Activated naive CD4-positive, alpha-beta T cell treated with anti-CD3 and anti-CD28 coated beads for 36 hours (primary cell): Measurements from ENCODE around the gene YIPF5. TPM values are rescaled to one million over a fixed set of nuclear protein-coding genes. Genes with fewer than 3 reads are reported as not detected.

Experiments used
- CTCF ChIA-PET: fragments of 350-600 bp; sonication (Branson Sonifier 250); formaldehyde crosslinking; loops from one replicate; lab custom pipeline; 2021; ENCODE audit warnings: antibody characterized with exemption; lab: Charles Lee
- DNase-seq: peaks from one replicate; pipeline ENCODE4 v3.0.0-alpha.2; 2020
- H3K27ac Mint-ChIP-seq: one replicate; pipeline ENCODE4 v1.8.0; 2021; ENCODE audit warnings: mild to moderate bottlenecking, mixed read lengths
- H3K27me3 Mint-ChIP-seq: one replicate; pipeline ENCODE4 v1.8.0; 2021; ENCODE audit warnings: low read depth, mixed read lengths
- H3K36me3 Mint-ChIP-seq: one replicate; pipeline ENCODE4 v1.8.0; 2021; ENCODE audit warnings: low read depth, mixed read lengths
- H3K4me1 Mint-ChIP-seq: one replicate; pipeline ENCODE4 v1.8.0; 2021; ENCODE audit warnings: low read depth, mixed read lengths
- H3K4me3 Mint-ChIP-seq: one replicate; pipeline ENCODE4 v1.8.0; 2021; ENCODE audit warnings: mild to moderate bottlenecking, moderate library complexity, mixed read lengths
- H3K9me3 Mint-ChIP-seq: one replicate; pipeline ENCODE4 v1.8.0; 2021; ENCODE audit warnings: mixed read lengths
- intact Hi-C: fragments of 100-400 bp; cut with micrococcal nuclease; formaldehyde crosslinking; loops from one replicate; pipeline ENCODE4 v1.15.1; 2023
- total RNA-seq, 2 experiments: library from RNA; stranded (reverse); gene quantifications; one replicate each; pipeline ENCODE4 v1.2.3, GENCODE V29; 2021

Gene YIPF5
- total RNA-seq, 2 experiments from 2014 or later, result 31.2 to 33.3 TPM

DNA sequence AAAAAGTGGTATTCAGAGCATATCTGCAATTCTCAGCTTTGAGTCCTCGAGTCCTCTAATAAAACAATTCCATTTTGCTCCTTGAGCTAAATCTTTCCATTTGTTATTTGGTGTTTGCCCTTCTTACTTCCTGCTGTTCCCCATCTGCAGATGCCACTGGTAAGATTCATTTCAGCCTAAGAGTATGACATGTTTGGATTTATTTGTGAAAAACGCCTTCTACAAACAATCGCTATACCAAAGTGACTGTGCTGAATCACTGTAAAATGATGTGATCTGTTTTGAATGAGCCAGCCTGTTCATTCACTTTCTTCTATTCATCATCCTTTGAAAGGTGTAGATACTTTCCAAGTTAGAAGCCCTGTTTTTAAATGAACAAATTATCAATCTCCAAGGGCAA is 27.9 kb upstream of the YIPF5 start:
- Mint-ChIP-seq H3K27ac (no peak overlapping the region), H3K4me1 (peaks cover 9% of the 10 kb centered on the region), H3K27me3 (no peaks in the 10 kb centered on the region), H3K4me3 (no peak overlapping the region), H3K9me3 (no peaks in the 10 kb centered on the region), H3K36me3 (no peaks in the 10 kb centered on the region)
- CTCF ChIA-PET, result no interaction called here
- no peak for DNase-seq
- intact Hi-C loops, result no loop called here

DNA sequence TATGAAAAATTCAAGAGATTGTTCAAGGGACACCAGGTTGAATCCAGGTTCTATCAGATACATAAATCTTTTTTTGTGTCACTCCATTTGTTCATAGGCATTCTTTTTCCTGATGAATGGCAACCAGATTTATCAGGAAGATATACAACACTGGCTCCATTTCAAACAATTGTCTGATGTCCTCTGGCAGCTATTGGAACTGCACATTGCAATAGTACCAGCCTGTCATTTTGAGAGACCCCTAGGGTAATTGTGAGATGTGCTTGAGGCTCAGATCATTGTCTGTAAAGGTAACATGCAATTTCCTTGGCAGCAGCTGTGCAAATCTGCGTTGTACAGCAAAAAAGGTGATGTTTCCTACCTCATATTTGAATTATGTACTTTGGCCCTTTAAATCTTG is 26.2 kb upstream of the YIPF5 start:
- Mint-ChIP-seq H3K9me3 (no peaks in the 10 kb centered on the region), H3K36me3 (no peaks in the 10 kb centered on the region), H3K4me1 (no peaks in the 10 kb centered on the region), H3K4me3 (no peak overlapping the region), H3K27ac (no peak overlapping the region), H3K27me3 (no peaks in the 10 kb centered on the region)
- DNase-seq, result no peak
- intact Hi-C loops, result no loop called here
- CTCF ChIA-PET, result interaction anchor here (0.6 kb wide), 1 partner anchor 1952 kb away, joined by 3 read pairs; no protein-coding TSS in a partner anchor

DNA sequence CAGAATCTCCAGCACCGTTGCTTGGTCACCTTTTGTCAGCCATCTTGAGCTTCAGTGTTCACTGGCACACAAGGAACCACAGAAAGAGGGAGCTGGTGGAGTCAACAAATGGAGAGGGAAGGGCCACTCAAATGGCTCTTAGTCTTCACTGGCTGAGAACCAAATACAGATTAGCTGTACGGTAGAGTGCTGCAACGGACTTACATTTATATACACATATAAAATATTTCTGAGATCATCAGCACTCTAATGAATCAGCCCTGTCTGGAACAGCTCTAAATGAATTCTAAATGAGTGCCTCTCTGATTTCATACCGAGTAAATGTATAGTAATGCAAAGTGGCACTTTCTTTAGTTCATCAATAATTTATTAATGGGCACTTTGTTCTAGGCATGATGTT is 25.0 kb upstream of the YIPF5 start:
- Mint-ChIP-seq H3K36me3 (no peaks in the 10 kb centered on the region), H3K4me1 (no peaks in the 10 kb centered on the region), H3K9me3 (no peaks in the 10 kb centered on the region), H3K27me3 (no peaks in the 10 kb centered on the region), H3K27ac (no peak overlapping the region), H3K4me3 (no peak overlapping the region)
- DNase-seq, result no peak
- intact Hi-C loops, result no loop called here
- CTCF ChIA-PET, result no interaction called here

DNA sequence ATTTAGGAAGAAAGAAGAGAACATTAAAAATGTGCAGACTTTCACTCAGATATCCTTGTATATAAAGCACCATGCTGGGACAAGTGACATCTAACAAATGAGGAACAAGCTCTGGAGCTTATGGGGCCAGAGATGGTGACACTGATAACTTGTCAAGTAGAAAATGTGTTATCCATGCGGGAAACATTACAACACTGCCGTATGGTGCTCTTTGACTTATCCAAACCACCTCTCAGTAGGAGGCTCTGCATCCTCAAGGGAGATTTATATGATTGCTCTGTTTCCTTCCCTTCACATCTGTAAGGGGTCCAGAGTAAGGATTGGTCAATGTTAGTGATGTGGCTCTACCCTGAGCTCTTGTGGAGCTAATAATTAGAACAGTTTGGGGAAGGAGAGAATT is 23.7 kb upstream of the YIPF5 start:
- intact Hi-C loops, result no loop called here
- H3K27me3 Mint-ChIP-seq, result no peaks in the 10 kb centered on the region
- no peak overlapping the region for H3K27ac Mint-ChIP-seq
- CTCF ChIA-PET, result interaction anchor here (2.0 to 3.8 kb wide), 2 partner anchors 10 to 23 kb away, joined by 12 to 40 read pairs; partner anchors contain the start of genes KCTD16 and YIPF5
- H3K4me1 Mint-ChIP-seq, result peaks cover 9% of the 10 kb centered on the region
- H3K4me3 Mint-ChIP-seq, result no peak overlapping the region
- DNase-seq, result no peak
- no peaks in the 10 kb centered on the region for H3K36me3 Mint-ChIP-seq
- no peaks in the 10 kb centered on the region for H3K9me3 Mint-ChIP-seq

DNA sequence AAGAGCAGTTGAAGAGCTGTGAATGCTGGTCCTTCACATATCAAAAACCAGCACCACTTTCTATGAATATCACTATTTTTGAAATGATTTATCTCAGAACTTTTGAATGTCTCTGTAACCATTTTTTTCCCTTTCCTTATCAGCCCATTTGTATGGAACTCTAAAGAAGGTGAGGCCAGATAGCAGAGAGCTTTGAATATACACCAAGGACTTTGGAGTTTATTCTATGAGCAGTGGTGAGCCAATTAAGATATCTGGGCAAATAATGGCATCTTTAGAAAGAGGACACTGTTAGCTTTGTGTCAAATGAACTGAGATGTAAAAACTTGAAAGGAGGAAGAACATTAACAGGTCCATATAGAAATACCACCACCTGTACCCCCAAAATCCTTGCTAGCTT is 22.2 kb upstream of the YIPF5 start:
- intact Hi-C loops, result loop anchor here (1.0 to 2.0 kb wide), 8 partner anchors 22 to 1990 kb away; partner anchors contain the start of genes KCTD16, LARS1 and YIPF5
- CTCF ChIA-PET, result interaction anchor here (0.6 to 3.8 kb wide), 6 partner anchors 12 to 1192 kb away, joined by 3 to 40 read pairs (median 4); partner anchors contain the start of genes KCTD16 and YIPF5
- Mint-ChIP-seq H3K27ac (no peak overlapping the region), H3K4me3 (no peak overlapping the region), H3K27me3 (no peaks in the 10 kb centered on the region), H3K4me1 (peaks cover 24% of the 10 kb centered on the region), H3K9me3 (no peaks in the 10 kb centered on the region), H3K36me3 (no peaks in the 10 kb centered on the region)
- DNase-seq, result no peak

DNA sequence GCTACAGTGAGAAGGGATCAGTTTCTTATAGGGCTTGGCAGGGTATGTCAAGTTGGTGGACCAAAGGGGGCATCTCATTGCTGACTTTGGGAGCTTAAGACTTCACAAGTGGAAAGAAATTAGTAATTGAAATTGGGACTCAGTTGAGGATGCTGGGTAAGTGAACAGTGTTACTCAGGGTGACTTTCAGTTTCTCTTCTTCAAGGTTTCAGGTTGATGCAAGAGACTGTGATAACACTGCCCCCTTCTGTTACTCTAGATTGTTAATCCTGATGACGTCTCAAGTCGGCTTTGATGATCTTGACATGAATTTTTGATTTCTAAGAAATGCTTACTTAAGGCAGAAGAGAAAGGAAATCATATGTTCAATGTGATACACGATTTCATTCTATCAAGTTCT is 21.5 kb upstream of the YIPF5 start:
- Mint-ChIP-seq H3K36me3 (no peaks in the 10 kb centered on the region), H3K9me3 (no peaks in the 10 kb centered on the region), H3K27me3 (no peaks in the 10 kb centered on the region), H3K4me3 (no peak overlapping the region), H3K4me1 (peaks cover 30% of the 10 kb centered on the region), H3K27ac (no peak overlapping the region)
- CTCF ChIA-PET, result interaction anchor here (0.6 to 3.8 kb wide), 9 partner anchors 11 to 1191 kb away, joined by 3 to 40 read pairs (median 4); partner anchors contain the start of genes KCTD16 and YIPF5
- DNase-seq, result peak; percentile 50
- intact Hi-C loops, result loop anchor here (1.0 to 2.0 kb wide), 12 partner anchors 22 to 1991 kb away; partner anchors contain the start of genes KCTD16, LARS1 and YIPF5

DNA sequence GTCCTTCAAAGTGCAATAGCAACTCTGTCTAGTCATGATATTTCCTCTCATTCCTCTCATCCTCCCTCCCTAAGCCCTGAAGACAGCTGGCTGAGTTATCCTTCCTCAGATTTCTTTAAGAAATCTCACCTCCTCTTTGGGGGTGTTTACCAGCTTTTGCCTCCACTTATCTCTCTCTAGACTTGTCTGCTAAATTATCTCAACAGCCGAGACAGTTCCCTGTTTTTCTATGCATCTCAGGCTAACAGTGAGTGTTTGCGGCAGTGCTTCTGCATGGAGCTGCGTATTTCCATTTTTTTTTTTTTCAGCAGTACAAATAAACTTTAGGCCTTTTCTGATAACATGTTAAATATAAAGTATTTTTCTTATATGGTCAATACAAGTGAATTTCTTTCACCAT is 21.1 kb upstream of the YIPF5 start:
- intact Hi-C loops, result loop anchor here (2.0 kb wide), 4 partner anchors 269 to 1755 kb away; no protein-coding TSS in a partner anchor
- CTCF ChIA-PET, result interaction anchor here (0.6 to 3.8 kb wide), 10 partner anchors 11 to 1190 kb away, joined by 3 to 40 read pairs (median 4); partner anchors contain the start of genes KCTD16 and YIPF5
- Mint-ChIP-seq H3K4me3 (no peak overlapping the region), H3K36me3 (no peaks in the 10 kb centered on the region), H3K27me3 (no peaks in the 10 kb centered on the region), H3K4me1 (peaks cover 35% of the 10 kb centered on the region), H3K9me3 (no peaks in the 10 kb centered on the region), H3K27ac (no peak overlapping the region)
- no peak for DNase-seq

DNA sequence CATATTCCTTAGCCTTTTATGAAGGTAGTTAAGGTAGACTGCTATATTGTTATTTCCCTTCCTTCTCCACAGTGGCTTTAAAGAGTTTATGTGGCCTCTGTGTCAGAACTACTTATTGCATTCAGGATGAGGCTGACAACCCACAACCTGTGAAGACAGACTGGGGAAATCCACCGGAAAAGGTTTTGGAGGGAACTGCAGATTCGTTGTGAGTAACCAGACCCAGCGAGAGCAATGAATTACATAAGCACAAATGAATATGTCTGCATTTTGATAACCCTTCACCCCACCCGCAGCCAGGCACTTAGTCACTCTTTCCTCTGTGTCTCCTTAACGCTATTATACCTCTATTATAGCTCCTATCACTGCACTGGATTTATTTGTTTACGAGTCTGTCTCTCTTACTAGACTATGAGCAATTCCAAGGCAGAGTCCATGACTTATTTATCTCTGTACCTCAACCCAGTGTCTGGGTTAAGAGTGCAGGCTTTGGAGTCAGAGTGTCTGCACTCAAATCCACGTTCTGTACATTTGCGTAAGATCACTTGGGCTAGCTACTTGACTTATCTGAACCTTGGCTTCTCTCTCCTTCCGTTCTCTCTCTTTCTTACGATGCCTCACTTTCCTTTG is 19.5 kb upstream of the YIPF5 start:
- H3K27ac Mint-ChIP-seq, result peak overlapping the region; percentile 87
- peak overlapping the region; percentile 45 for H3K4me3 Mint-ChIP-seq
- peaks cover 46% of the 10 kb centered on the region for H3K4me1 Mint-ChIP-seq
- intact Hi-C loops, result loop anchor here (1.0 to 10.0 kb wide), 16 partner anchors 221 to 1757 kb away; no protein-coding TSS in a partner anchor
- no peaks in the 10 kb centered on the region for H3K9me3 Mint-ChIP-seq
- H3K36me3 Mint-ChIP-seq, result no peaks in the 10 kb centered on the region
- CTCF ChIA-PET, result interaction anchor here (0.5 to 3.8 kb wide), 7 partner anchors 9 to 1175 kb away, joined by 3 to 40 read pairs (median 4); partner anchors contain the start of genes KCTD16, NR3C1 and YIPF5
- no peaks in the 10 kb centered on the region for H3K27me3 Mint-ChIP-seq
- DNase-seq, result peak; percentile 90

DNA sequence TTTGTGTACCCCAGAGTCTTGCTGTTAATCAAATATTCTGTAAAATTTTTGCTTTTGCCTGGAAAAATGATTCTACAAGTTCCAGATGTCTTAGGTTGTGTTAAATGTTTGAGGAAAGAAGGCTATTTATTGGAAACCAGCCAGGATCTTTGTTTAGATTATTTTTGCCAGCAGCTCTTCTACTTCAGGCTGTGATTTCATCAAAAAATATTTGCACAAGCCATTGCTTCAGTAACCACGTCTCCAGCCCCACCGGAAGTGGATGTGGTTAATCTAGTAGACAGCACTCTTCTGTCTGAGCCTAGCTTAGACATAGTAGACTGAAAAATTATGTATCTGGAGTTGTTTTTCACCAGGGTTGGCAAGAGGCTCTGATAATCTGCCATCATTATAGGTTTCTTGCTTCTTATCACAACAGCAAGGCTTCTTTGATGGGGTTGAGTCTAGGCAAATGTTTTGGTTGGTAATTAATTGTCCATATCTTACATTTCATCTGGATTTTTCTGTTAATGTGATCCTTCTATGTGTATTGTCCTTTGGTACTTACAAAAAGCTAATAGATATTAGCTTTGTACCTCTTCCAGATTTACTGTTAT is 17.3 kb upstream of the YIPF5 start:
- intact Hi-C loops, result loop anchor here (2.0 to 10.0 kb wide), 9 partner anchors 219 to 1473 kb away; no protein-coding TSS in a partner anchor
- Mint-ChIP-seq H3K27ac (peak overlapping the region; percentile 87), H3K9me3 (no peaks in the 10 kb centered on the region), H3K4me1 (peaks cover 52% of the 10 kb centered on the region), H3K36me3 (no peaks in the 10 kb centered on the region), H3K4me3 (no peak overlapping the region), H3K27me3 (no peaks in the 10 kb centered on the region)
- CTCF ChIA-PET, result interaction anchor here (1.0 to 1.9 kb wide), 4 partner anchors 16 to 784 kb away, joined by 3 to 5 read pairs (median 3); partner anchors contain the start of gene NR3C1
- DNase-seq, result peak; percentile 88

DNA sequence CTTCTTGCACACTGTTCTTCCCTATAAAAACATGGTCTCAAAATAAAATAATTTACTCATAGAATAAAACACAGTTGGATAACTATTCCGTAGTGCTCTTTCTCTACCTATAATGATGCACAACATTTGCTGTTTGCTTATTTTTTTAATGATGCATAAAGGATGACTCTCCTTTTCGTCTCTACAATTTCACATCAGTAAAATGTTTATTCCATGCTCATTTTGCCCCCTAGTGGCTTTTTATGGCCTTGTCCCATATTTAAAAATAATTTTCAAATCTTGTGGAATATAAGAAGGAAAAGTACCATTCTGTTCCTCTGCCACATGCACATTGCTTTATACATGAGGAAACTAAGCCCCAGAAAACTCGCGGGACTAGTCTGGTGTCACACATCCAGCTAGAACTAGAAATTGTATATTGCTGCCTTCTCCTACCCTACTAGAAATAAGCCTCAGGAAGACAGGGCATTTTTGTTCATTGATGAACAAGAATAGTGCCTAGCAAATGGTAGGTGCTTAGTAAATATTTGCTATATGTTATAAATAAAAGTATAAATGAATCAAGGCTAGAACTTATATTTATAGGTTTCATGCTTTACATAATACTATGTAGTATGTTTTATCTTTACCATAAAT is 12.9 kb upstream of the YIPF5 start:
- H3K9me3 Mint-ChIP-seq, result no peaks in the 10 kb centered on the region
- H3K4me3 Mint-ChIP-seq, result no peak overlapping the region
- intact Hi-C loops, result loop anchor here (1.0 to 10.0 kb wide), 3 partner anchors 358 to 1469 kb away; no protein-coding TSS in a partner anchor
- no peak for DNase-seq
- no peaks in the 10 kb centered on the region for H3K27me3 Mint-ChIP-seq
- no peak overlapping the region for H3K27ac Mint-ChIP-seq
- no peaks in the 10 kb centered on the region for H3K36me3 Mint-ChIP-seq
- CTCF ChIA-PET, result interaction anchor here (0.5 kb wide), 1 partner anchor 1382 kb away, joined by 4 read pairs; no protein-coding TSS in a partner anchor
- peaks cover 35% of the 10 kb centered on the region for H3K4me1 Mint-ChIP-seq

DNA sequence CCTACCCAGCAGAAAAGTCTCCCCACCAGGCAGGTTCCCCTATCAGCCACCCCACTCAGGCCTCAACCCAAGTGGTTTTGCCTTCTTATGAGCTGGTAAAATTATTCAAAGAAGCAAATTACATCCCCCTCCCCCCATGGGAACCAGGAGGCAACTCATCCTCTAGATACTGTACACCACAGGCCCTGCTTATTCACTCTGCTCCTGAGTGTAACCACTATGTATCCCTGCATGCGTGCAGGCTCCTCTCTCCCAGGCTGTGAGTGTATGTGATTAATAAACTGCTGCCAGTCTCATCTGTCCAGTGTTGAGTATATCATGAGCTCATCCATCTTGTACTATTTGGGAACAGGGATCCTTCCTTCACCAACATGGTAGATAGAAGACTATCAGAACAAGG is 8.8 kb upstream of the YIPF5 start:
- H3K4me1 Mint-ChIP-seq, result peaks cover 3% of the 10 kb centered on the region
- no peaks in the 10 kb centered on the region for H3K9me3 Mint-ChIP-seq
- H3K27ac Mint-ChIP-seq, result no peak overlapping the region
- DNase-seq, result no peak
- H3K4me3 Mint-ChIP-seq, result no peak overlapping the region
- CTCF ChIA-PET, result interaction anchor here (0.6 to 1.6 kb wide), 3 partner anchors 13 to 47 kb away, joined by 3 to 4 read pairs (median 3); no protein-coding TSS in a partner anchor
- H3K27me3 Mint-ChIP-seq, result no peaks in the 10 kb centered on the region
- H3K36me3 Mint-ChIP-seq, result no peaks in the 10 kb centered on the region
- intact Hi-C loops, result no loop called here

DNA sequence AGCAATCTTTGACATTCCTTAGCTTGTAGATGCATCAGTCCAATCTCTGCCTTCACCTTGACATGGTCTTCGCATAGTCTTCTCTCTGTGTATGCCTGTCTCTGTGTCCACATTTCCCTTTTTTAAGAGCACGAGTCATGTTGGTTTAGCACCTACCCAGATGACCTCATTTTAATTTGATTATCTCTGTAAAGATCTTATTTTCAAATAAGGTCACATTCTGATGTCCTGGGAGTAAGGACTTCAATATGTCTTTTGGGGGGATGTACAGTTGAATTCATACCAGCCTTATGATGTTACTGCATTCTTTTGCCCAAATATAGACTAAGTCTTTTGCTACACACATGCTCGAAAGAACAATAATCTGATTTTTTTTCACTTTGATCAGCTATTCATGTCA is 7.1 kb upstream of the YIPF5 start:
- Mint-ChIP-seq H3K4me3 (no peak overlapping the region), H3K4me1 (no peaks in the 10 kb centered on the region), H3K27ac (no peak overlapping the region), H3K36me3 (no peaks in the 10 kb centered on the region), H3K27me3 (no peaks in the 10 kb centered on the region), H3K9me3 (no peaks in the 10 kb centered on the region)
- CTCF ChIA-PET, result interaction anchor here (1.0 kb wide), 1 partner anchor 15 kb away, joined by 3 read pairs; no protein-coding TSS in a partner anchor
- intact Hi-C loops, result no loop called here
- no peak for DNase-seq
